ENCODE data around the gene BCAN.
A peak's percentile ranks its signal among the peaks of the same experiment; 100 is the strongest.

Gene BCAN

GRCh38 chr1:156659661-156659987 is 17.7 kb downstream of the BCAN start:
- H3K36me3 ChIP-seq (ENCODE audit: control insufficient read depth, insufficient read depth, low read length), result 0 out of 2 replicates have a peak, but pooled peaks cover 1% of the 10 kb centered on the region
- H3K27me3 ChIP-seq (replicated peaks; ENCODE audit: control insufficient read depth, insufficient read depth, low read length), result no peaks in the 10 kb centered on the region
- TF ChIP-seq CTCF (IDR thresholded peaks at IDR 0.05; ENCODE audit: insufficient read depth, low read length, poor library complexity, severe bottlenecking), result no peak
- DNase-seq (ENCODE audit: extremely low read depth, insufficient read length), result no peak
- H3K4me3 ChIP-seq (replicated peaks; ENCODE audit: low read depth, low read length), result peak overlapping the region; percentile 66

GRCh38 chr1:156659988-156660751 is 18.3 kb downstream of the BCAN start:
- Histone ChIP-seq H3K27me3 (replicated peaks; ENCODE audit: control insufficient read depth, insufficient read depth, low read length) (no peaks in the 10 kb centered on the region), H3K4me3 (replicated peaks; ENCODE audit: low read depth, low read length) (peak overlapping the region; percentile 66), H3K36me3 (ENCODE audit: control insufficient read depth, insufficient read depth, low read length) (no peaks in the 10 kb centered on the region)
- peak; percentile 94 for DNase-seq (ENCODE audit: extremely low read depth, insufficient read length)
- TF ChIP-seq CTCF (IDR thresholded peaks at IDR 0.05; ENCODE audit: insufficient read depth, low read length, poor library complexity, severe bottlenecking), result peak; percentile 100

- no peak for TF ChIP-seq CTCF (IDR thresholded peaks at IDR 0.05; ENCODE audit: insufficient read depth, low read length, poor library complexity, severe bottlenecking)
- Histone ChIP-seq H3K4me3 (replicated peaks; ENCODE audit: low read depth, low read length) (peak overlapping the region; percentile 66), H3K27me3 (replicated peaks; ENCODE audit: control insufficient read depth, insufficient read depth, low read length) (no peaks in the 10 kb centered on the region), H3K36me3 (ENCODE audit: control insufficient read depth, insufficient read depth, low read length) (no peaks in the 10 kb centered on the region)
- DNase-seq (ENCODE audit: extremely low read depth, insufficient read length), result no peak
Measured at GRCh38 chr1:156660752-156661112, 18.8 kb downstream of the BCAN start.

GRCh38 chr1:156662005-156662799 is 20.3 kb downstream of the BCAN start:
- peak; percentile 52 for DNase-seq (ENCODE audit: extremely low read depth, insufficient read length)
- TF ChIP-seq CTCF (IDR thresholded peaks at IDR 0.05; ENCODE audit: insufficient read depth, low read length, poor library complexity, severe bottlenecking), result no peak
- H3K4me3 ChIP-seq (replicated peaks; ENCODE audit: low read depth, low read length), result no peak overlapping the region
- no peaks in the 10 kb centered on the region for H3K27me3 ChIP-seq (replicated peaks; ENCODE audit: control insufficient read depth, insufficient read depth, low read length)
- no peaks in the 10 kb centered on the region for H3K36me3 ChIP-seq (ENCODE audit: control insufficient read depth, insufficient read depth, low read length)

GRCh38 chr1:156662800-156663055 is 20.8 kb downstream of the BCAN start:
- H3K36me3 ChIP-seq (ENCODE audit: control insufficient read depth, insufficient read depth, low read length), result no peaks in the 10 kb centered on the region
- TF ChIP-seq CTCF (IDR thresholded peaks at IDR 0.05; ENCODE audit: insufficient read depth, low read length, poor library complexity, severe bottlenecking), result no peak
- no peak overlapping the region for H3K4me3 ChIP-seq (replicated peaks; ENCODE audit: low read depth, low read length)
- no peak for DNase-seq (ENCODE audit: extremely low read depth, insufficient read length)
- H3K27me3 ChIP-seq (replicated peaks; ENCODE audit: control insufficient read depth, insufficient read depth, low read length), result no peaks in the 10 kb centered on the region

Data from GM06990 (cell line).